IPS-18c (cell line): ENCODE measurements around the gene SHF.

Experiments used
- H3K4me3 ChIP-seq: 2 replicates; pipeline ENCODE4 v1.7.0; 2013; ENCODE audit warnings: low read depth, mild to moderate bottlenecking, low read length, moderate library complexity; ENCODE audit not compliant: insufficient read depth
- H3K9me3 ChIP-seq: one replicate; pipeline ENCODE4 v1.6.1; 2013; ENCODE audit warnings: mild to moderate bottlenecking, low read length, moderate library complexity; ENCODE audit not compliant: control insufficient read depth, insufficient read depth

SHF gene

DNA sequence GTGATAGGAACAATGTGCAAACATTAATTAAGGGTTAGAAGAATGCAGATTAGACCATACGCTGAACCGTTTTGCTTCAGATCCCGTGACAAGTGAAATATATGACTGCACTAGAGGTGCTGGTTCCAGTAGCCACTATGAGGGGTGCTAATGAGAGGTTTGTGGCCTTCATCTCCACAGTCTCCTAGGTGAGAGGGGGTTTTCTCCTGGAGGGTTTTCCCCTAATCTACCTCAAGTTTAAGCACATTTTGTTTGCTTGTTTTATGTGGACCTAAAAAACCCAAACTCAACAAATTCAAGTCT, 13.7 kb upstream of the SHF start:
- no peaks in the 10 kb centered on the region for H3K9me3 ChIP-seq
- no peak overlapping the region for H3K4me3 ChIP-seq

- Histone ChIP-seq H3K4me3 (peak overlapping the region; percentile 75), H3K9me3 (no peaks in the 10 kb centered on the region)
Measured at GRCh38 chr15:45200799-45201556, 13.2 kb upstream of the SHF start.

GRCh38 chr15:45200001-45200798, 12.4 kb upstream of the SHF start:
- Histone ChIP-seq H3K4me3 (peak overlapping the region; percentile 75), H3K9me3 (no peaks in the 10 kb centered on the region)

DNA sequence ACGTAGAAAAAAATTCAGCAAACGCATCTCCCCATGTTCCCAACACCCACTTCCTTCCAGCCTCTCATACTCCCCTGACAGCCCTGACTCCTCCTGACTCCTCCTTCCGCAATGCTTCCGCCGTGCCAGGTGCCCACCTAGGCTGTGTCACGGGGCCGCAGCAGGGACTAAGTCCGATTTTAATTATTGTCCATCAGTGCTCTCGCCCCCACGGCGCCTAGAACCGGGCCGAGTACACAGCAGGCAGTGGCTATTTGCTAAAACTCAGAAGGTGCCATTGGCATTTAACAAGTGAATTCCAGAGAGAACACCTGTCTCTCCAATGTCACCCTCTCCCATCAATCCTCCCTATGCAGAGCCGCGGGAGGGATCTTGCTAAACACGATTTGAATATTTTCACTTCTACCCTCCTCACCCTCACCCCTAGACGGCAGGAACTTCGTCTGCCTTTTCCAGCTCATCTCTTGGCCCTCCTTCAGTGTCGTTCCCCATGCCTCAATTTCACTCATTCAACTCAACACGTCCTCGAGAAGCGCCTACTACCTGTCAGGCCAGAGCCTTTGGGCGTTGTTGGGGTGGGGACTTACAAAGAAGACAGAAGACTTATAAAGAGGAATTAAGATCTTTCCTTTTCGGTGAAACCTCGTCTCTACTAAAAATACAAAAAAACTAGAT, 11.5 kb upstream of the SHF start:
- peak overlapping the region; percentile 79 for H3K4me3 ChIP-seq
- H3K9me3 ChIP-seq, result no peaks in the 10 kb centered on the region

DNA sequence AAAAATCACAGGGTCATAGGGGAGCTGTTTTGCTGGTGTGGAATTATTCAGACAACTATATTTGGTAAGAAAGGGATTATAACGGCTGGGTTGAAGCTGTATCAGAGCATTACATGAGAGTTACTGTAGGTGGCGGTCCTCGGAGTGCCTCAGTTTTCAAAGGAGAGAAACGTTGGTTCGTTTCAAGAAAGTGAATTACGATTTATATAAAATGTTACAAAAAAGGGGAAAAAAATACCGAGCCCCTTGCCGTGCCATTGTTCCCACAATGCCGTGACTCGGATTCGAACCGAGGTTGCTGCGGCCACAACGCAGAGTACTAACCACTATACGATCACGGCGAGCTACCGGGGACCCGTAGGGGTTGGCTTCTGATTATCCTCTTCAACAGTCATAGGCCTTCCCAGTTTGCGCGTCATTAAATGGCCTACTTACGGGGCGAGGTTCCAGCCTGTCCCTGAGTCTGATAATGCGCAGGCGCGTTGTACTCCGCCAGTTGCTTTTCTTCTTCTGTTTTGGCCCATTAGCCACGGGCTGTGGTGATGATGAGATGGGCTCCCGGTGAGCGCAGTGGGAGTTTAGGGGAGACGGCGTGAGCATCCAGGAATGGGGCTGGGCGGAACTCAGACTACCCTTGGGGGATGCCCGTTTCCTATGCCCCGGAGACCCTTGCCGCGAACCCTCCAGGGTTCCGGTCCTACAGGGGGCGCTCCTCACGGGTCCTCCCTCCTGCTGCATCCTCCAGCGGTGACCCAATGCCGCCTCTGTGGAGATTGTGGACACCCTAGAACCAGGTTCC, 10.8 kb upstream of the SHF start:
- Histone ChIP-seq H3K4me3 (peak overlapping the region; percentile 79), H3K9me3 (no peaks in the 10 kb centered on the region)

DNA sequence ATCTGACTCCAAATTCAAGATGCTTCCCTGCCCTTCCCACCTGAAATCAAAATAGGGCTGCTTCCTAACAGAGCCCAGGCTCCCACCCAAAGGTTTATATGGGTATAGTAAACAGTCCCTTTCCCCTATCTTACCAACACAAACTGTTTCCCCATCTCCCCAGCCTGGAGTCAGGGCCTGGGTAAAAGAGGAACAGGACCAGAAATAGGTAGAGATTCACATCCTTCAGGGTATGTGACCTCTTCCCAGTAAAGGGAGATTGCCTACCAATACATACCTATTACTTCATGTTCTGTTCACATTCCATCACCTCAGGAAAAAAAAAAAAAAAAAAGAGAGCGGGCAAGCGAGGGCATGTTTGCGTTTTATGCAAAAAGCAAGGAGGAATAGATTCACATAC, 9.7 kb upstream of the SHF start:
- no peaks in the 10 kb centered on the region for H3K9me3 ChIP-seq
- no peak overlapping the region for H3K4me3 ChIP-seq

- peak overlapping the region; percentile 55; the same call in 1 of the 2 replicates for H3K4me3 ChIP-seq
Measured at GRCh38 chr15:45187578-45187893, 230 bp downstream of the SHF start.

DNA sequence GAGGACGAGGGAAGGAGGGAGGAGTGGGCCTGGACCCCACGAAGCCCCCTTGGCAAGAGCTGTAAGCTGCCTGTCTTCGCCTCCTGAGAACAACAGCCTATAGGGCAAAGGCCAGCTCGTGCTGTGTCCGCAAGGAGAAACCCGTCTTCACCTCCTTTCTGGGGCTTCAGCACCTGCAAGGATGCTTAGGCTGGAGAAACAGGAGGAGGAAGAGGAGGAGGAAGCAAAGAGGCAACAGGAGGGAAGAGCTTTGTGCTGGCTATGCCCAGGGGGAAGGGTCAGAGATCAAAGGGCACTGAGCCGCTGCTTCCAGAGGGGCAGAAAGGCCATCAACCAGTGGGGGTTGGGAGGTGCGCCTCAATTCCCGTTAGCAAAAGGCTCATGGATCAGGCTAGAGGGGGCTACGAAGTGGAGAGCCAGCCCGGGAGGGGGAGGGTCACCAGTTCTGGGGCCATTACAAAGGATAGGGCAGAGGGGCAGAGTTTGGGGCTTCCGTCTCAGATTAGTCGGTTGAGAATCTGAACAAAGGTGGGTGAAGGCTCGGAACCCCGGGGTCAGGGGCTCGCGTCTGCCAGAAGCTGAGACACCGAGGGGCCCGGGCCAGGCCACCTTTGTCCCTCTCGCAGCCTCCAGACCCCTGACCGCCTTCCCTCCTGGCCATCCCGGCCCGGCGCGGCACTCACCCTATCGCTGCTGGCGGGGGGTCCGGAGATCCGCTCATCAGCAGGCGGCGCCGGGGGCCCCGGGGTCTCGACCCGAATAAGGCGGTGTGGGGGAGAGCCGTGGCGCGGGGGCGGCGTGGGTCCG, 792 bp downstream of the SHF start:
- Histone ChIP-seq H3K9me3 (no peaks in the 10 kb centered on the region), H3K4me3 (peak overlapping the region; percentile 55)

More at GRCh38 chr15:45187578-45187893, 230 bp downstream of the SHF start:
- H3K9me3 ChIP-seq, result no peaks in the 10 kb centered on the region

DNA sequence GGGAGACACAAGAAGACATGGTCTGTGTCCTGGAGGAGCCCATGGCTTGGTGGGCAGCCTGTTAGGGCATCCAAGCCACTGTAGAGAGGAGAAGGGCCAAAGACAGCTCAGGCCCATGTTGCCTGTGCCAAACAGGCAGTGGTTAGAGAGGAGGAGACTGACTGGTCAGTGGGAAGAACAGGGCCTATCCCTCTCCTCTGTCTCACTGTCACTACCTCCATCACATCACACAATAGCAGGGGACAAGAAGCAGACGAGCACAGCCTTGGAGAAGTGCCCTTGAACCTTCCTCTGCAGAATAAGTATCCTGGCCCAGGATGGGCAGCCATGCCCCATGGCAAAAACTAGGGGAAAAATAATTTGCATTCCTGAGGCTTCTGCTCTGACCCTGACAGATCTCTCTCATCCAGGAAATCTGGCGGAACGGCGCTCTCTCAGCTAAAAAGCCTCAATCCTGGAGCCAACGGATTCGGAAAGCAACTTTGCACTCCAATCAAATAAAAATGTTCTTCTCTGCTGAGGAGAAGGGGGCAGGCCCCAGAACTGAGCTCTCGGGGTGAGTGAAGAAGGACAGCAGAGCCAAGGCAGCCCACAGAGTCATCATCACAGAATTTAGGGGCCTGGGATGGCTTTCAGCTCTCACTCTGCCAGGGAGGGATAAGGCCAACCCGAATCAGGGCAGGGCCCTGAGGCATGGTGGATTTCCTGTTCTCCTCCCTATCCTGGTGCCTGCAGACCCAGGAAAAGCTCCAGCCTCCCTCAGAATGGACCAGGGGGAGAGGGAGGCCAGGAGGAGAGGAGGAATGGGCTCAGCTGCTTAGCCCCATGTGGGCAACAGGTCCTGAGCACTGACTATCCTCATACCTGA, 1.6 kb downstream of the SHF start:
- Histone ChIP-seq H3K4me3 (peak overlapping the region; percentile 55), H3K9me3 (no peaks in the 10 kb centered on the region)

DNA sequence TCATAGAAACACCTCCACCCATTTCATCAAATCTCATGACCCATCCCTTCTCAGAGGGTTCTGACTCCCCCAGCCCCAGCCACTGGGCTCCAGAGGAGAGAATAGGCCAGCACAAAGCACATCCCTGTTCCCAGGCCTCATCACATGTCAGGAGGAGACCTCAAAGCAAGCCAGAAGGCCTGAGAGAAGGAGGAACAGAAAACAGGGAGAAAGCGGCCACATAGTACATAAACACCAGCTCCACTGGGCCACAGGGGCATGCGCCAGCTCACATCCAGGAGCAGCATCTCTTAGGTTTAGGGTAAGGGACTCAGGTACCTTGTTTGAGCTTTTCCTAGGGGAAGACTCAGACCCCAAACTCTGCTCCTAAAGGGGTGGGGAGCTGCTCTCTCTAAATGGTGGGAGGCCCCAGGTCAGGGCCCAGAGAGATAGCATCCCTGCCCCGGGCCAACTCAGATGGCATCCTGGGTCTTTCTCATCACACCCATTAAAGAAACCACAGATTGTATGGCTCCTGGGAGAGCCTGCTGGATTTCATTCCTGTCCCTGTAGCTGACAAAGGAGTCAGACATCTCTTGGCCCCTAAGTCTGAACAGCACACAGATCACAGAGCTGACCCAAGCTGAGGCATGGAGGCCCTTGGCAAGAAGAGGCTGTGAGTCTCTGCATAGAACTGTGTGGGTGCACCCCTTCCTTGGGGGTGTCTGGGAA, 2.5 kb downstream of the SHF start:
- Histone ChIP-seq H3K4me3 (no peak overlapping the region; the same call in 1 of the 2 replicates), H3K9me3 (no peaks in the 10 kb centered on the region)

DNA sequence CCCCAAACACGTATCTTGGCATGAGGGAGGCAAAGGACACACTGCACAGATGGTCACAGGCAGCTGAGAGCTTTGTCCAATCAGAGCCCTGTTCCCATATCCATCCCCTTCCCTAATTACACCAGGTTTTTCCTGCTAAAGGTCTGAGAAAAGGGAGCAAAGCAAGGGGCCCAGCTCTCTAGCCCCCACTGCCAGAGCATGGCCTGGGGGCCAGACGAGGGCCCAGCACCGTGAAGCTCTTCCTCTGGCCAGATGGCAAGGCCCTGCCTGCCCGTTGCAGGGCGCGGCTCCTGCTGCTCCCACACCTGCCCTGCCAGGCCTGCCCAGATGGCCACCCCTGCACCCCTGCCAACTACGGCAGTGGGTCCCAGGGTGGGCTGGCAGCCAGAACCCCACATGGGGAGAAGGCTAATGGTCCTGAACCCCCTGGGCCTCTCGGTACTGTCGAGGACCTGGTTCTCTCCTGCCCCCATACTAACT, 3.2 kb downstream of the SHF start:
- H3K4me3 ChIP-seq, result no peak overlapping the region
- H3K9me3 ChIP-seq, result no peaks in the 10 kb centered on the region

- no peaks in the 10 kb centered on the region for H3K9me3 ChIP-seq
- no peak overlapping the region for H3K4me3 ChIP-seq
Measured at GRCh38 chr15:45183511-45183910, 4.3 kb downstream of the SHF start.

- Histone ChIP-seq H3K9me3 (no peaks in the 10 kb centered on the region), H3K4me3 (no peak overlapping the region)
Measured at GRCh38 chr15:45182996-45183395, 4.8 kb downstream of the SHF start.

- Histone ChIP-seq H3K4me3 (no peak overlapping the region), H3K9me3 (no peaks in the 10 kb centered on the region)
Measured at GRCh38 chr15:45181491-45182285, 6.1 kb downstream of the SHF start.
